ENCODE results near the gene SCNN1A.

SCNN1A gene

DNA sequence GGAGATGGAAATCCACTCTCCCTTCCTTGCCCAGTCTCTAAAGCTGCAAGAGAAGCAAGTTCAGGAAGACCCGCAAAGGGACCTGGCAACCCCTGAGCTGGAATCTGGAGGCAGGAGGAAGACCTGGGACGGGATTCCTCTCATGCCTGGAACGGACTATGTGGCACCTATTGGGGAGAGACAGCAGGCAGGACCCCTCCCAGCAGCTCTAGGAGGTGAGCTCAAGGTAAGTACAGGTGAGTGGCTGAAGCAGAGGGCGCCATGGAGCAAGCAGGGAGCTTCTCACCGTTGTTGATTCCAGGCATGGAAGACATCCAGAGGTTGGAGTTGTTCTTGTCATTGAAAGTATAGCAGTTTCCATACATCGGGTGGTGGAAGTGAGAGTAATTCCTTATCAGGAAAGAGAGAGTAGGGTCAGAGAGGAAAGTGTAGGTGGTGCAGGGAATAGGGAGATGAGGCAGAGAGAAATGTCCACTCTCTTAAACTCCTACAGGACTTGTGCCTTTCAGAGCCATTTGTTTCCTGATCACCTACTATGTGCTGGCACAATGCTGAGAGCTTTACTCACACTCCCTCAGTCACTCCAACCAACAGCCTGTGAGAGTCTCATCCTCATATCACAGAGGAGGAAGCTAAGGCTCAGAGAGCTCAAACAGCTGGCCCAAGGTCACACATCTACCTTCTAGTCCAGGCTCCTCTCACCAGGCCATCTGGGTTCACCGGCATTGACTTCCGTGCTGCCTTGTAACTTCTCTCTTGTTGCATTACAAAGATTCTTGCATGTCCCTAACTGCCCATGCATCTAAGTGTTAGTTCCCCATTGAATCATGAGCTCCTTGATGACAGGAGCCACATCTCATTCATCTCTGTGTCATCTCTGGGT is 19.6 kb downstream of the SCNN1A start:
- H3K4me3 ChIP-seq (ENCODE audit: low read length): no peak overlapping the region
- H3F3A ChIP-seq (ENCODE audit: insufficient read depth, low read length): peaks cover 10% of the 10 kb centered on the region
- no peaks in the 10 kb centered on the region for H3K36me3 ChIP-seq (replicated peaks; ENCODE audit: insufficient read depth, low read length)
- H2AFZ ChIP-seq (ENCODE audit: low read length): no peak overlapping the region
- no peaks in the 10 kb centered on the region for H3K79me2 ChIP-seq (ENCODE audit: low read length)
- H3K4me2 ChIP-seq (ENCODE audit: low read depth, low read length): no peak overlapping the region
- no peak overlapping the region for H3K27ac ChIP-seq (ENCODE audit: low read length)
- no peak overlapping the region for H3K9ac ChIP-seq (ENCODE audit: low read length)
- no peak for DNase-seq
- H3K9me3 ChIP-seq (replicated peaks; ENCODE audit: insufficient read depth, low read length): no peaks in the 10 kb centered on the region
- no peaks in the 10 kb centered on the region for H3K9me2 ChIP-seq (replicated peaks; ENCODE audit: insufficient read depth, low read length)
- H3K27me3 ChIP-seq (replicated peaks; ENCODE audit: insufficient read depth, low read length): no peaks in the 10 kb centered on the region
- no peaks in the 10 kb centered on the region for H4K20me1 ChIP-seq (ENCODE audit: insufficient read depth, low read length)
- peaks cover 29% of the 10 kb centered on the region for H3K4me1 ChIP-seq (ENCODE audit: low read length)
- TF ChIP-seq, protein P1, sequence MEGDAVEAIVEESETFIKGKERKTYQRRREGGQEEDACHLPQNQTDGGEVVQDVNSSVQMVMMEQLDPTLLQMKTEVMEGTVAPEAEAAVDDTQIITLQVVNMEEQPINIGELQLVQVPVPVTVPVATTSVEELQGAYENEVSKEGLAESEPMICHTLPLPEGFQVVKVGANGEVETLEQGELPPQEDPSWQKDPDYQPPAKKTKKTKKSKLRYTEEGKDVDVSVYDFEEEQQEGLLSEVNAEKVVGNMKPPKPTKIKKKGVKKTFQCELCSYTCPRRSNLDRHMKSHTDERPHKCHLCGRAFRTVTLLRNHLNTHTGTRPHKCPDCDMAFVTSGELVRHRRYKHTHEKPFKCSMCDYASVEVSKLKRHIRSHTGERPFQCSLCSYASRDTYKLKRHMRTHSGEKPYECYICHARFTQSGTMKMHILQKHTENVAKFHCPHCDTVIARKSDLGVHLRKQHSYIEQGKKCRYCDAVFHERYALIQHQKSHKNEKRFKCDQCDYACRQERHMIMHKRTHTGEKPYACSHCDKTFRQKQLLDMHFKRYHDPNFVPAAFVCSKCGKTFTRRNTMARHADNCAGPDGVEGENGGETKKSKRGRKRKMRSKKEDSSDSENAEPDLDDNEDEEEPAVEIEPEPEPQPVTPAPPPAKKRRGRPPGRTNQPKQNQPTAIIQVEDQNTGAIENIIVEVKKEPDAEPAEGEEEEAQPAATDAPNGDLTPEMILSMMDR (IDR thresholded peaks at IDR 0.05; ENCODE audit: low read length): peak; percentile 25
- TF ChIP-seq EZH2 (optimal IDR thresholded peaks at IDR 0.05; ENCODE audit: low read depth, low read length): no peak

DNA sequence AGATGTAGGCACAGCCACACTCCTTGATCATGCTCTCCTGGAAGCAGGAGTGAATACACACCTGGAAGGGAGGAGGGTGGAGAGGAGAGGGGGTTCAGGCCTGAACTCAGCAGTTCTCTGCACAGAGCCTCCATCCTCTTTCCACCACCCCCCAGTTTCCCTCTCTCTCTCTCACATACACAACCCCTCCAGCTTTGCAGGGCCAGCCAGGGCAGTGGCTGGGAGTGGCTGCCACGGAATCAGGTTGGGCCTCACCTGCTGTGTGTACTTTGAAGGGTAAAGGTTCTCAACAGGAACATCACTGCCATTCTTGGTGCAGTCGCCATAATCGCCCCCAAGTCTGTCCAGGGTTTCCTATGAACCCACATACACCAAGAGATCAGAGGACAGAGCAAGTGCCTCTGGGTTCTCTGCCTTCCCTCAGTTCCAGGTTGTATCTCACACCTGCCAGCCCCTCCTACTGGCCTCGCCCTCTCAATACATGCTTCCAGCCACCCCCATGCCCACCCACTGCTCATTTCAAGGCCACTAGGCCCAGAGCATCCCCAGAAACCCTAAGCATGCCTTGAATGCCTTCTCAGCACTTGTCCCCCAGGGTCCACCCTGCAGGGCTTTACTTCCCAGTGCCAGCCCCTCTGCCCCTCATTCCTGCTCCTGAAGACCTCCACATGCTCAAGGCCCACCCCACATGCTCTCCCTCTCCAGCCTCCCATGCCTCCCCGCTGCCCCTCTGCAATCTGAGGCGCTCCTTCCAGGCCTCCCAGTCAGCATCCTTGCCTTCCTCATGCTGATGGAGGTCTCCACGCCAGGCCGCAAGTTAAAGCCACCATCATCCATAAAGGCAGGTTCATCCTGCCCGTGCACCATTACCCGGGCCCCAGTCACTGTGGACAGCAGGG is 20.6 kb downstream of the SCNN1A start:
- Histone ChIP-seq H3K27me3 (replicated peaks; ENCODE audit: insufficient read depth, low read length) (no peaks in the 10 kb centered on the region), H3K9me2 (replicated peaks; ENCODE audit: insufficient read depth, low read length) (no peaks in the 10 kb centered on the region), H3K4me2 (ENCODE audit: low read depth, low read length) (no peak overlapping the region), H3K4me1 (ENCODE audit: low read length) (peaks cover 21% of the 10 kb centered on the region), H3K27ac (ENCODE audit: low read length) (no peak overlapping the region), H3K9ac (ENCODE audit: low read length) (no peak overlapping the region), H3F3A (ENCODE audit: insufficient read depth, low read length) (peaks cover under 1% of the 10 kb centered on the region; the same call in 1 of the 2 replicates), H3K4me3 (ENCODE audit: low read length) (no peak overlapping the region), H3K36me3 (replicated peaks; ENCODE audit: insufficient read depth, low read length) (no peaks in the 10 kb centered on the region), H2AFZ (ENCODE audit: low read length) (no peak overlapping the region), H3K79me2 (ENCODE audit: low read length) (no peaks in the 10 kb centered on the region), H3K9me3 (replicated peaks; ENCODE audit: insufficient read depth, low read length) (no peaks in the 10 kb centered on the region), H4K20me1 (ENCODE audit: insufficient read depth, low read length) (no peaks in the 10 kb centered on the region)
- DNase-seq: no peak
- TF ChIP-seq, protein P1 (IDR thresholded peaks at IDR 0.05; ENCODE audit: low read length): no peak
- TF ChIP-seq EZH2 (optimal IDR thresholded peaks at IDR 0.05; ENCODE audit: low read depth, low read length) (no peak), EZH2phosphoT487 (IDR thresholded peaks at IDR 0.05; ENCODE audit: low read length) (no peak)

DNA sequence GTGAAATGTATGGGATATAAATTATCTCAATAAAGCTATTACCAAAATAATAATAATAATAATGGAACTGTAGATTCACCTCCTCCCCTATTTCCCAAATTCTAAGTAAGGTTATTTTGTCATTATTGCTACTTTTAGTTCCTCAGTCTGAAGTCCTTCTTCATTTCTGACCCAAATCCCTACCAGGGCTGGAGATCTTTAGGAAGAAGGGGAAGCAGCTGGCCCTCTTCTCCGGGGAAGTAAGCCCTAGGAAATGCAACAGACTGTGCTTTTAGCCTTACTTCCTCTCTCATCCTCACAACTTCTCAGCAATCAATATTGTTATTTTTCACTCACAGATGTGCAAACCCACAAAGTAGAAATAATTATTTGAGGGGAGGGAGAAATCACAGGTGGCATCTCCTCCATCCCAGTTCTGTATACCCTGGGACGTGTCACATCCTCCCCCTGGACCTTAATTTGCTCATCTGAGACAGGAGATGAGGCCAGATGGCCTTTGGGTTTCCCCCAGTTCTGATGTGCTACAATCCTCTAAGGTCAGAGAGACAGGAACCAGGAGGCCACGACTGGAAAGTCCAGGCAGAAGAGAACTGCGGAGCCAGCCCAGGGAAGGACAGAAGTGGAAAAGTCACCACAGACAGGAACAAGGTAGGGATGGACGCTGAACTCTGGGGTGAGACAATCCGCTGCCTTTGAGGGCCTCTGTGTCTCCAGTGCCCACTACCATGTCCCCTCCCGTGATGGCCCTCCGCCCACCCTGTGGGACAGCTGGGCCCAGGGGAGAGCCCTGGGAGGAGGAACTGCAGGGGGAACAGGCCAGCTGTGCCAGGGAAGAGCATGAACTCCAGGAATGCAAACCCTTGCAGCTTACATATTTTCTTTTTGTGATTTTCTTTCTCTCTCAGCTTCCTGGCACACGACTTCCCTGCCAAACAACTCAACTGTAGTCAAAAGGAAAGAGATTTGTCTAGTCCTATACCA is 22.9 kb downstream of the SCNN1A start:
- H3K4me1 ChIP-seq (ENCODE audit: low read length): peaks cover 15% of the 10 kb centered on the region
- H3K9me2 ChIP-seq (replicated peaks; ENCODE audit: insufficient read depth, low read length): no peaks in the 10 kb centered on the region
- H3K9me3 ChIP-seq (replicated peaks; ENCODE audit: insufficient read depth, low read length): no peaks in the 10 kb centered on the region
- no peaks in the 10 kb centered on the region for H3K79me2 ChIP-seq (ENCODE audit: low read length)
- H3K9ac ChIP-seq (ENCODE audit: low read length): no peak overlapping the region
- H2AFZ ChIP-seq (ENCODE audit: low read length): 0 out of 2 replicates have a peak overlapping the region, but pooled peaks have one; percentile 12
- no peak for DNase-seq
- no peak overlapping the region for H3K4me2 ChIP-seq (ENCODE audit: low read depth, low read length)
- no peaks in the 10 kb centered on the region for H3K27me3 ChIP-seq (replicated peaks; ENCODE audit: insufficient read depth, low read length)
- H3K4me3 ChIP-seq (ENCODE audit: low read length): no peak overlapping the region
- no peak for TF ChIP-seq EZH2 (optimal IDR thresholded peaks at IDR 0.05; ENCODE audit: low read depth, low read length)
- TF ChIP-seq, protein P1 (IDR thresholded peaks at IDR 0.05; ENCODE audit: low read length): no peak
- no peak for TF ChIP-seq EZH2phosphoT487 (IDR thresholded peaks at IDR 0.05; ENCODE audit: low read length)
- H3K27ac ChIP-seq (ENCODE audit: low read length): no peak overlapping the region
- no peaks in the 10 kb centered on the region for H4K20me1 ChIP-seq (ENCODE audit: insufficient read depth, low read length)
- no peaks in the 10 kb centered on the region for H3K36me3 ChIP-seq (replicated peaks; ENCODE audit: insufficient read depth, low read length)
- no peaks in the 10 kb centered on the region for H3F3A ChIP-seq (ENCODE audit: insufficient read depth, low read length)

Data from MM.1S (cell line).